A549 (cell line): Measurements from ENCODE around the gene NMT1. TPM values are rescaled to one million over a fixed set of nuclear protein-coding genes. Genes with fewer than 3 reads are reported as not detected.

Source experiments
- ATAC-seq, 2 experiments: fragments of 200-7000 bp in 1 of 2; fragments of >200 bp in 1 of 2; cut with Nextera tagmentation in 1 of 2; cut with Tn5 transposase in 1 of 2; 3 replicates each; pipeline versions ENCODE4 v1.8.0 to v1.9.1; 2018 to 2020; ENCODE audit warnings: mild to moderate bottlenecking in 1 of 2, moderate library complexity in 1 of 2
- CTCF ChIA-PET: fragments of 300-600 bp; sonication (Branson Sonifier 250); formaldehyde crosslinking; extraction: SDS; loops from one replicate; lab custom pipeline; 2021; ENCODE audit warnings: antibody characterized with exemption, inconsistent platforms; lab: Yijun Ruan, JAX
- POLR2A ChIA-PET: fragments of 350-600 bp; formaldehyde crosslinking; extraction: SDS; loops from one replicate; lab custom pipeline; 2021; ENCODE audit warnings: antibody characterized with exemption, inconsistent platforms; lab: Yijun Ruan, JAX
- DNase-seq, 2 experiments: peaks; one replicate each; pipeline versions ENCODE4 v3.0.0 to v3.0.0-alpha.2; 2011 to 2016; ENCODE audit warnings: low read depth in 1 of 2, low spot score in 1 of 2
- FAIRE-seq: peaks from 2 replicates; lab custom pipeline; 2011; peaks lifted over from hg19 to GRCh38; lab: Jason Lieb, UNC
- H3K27ac ChIP-seq, 2 experiments: fragments of >200 bp; sonication (Bioruptor Twin); formaldehyde crosslinking; 3 replicates each; pipeline ENCODE4 v1.5.1; 2016 to 2017
- H3K4me1 ChIP-seq: fragments of >200 bp; sonication (Bioruptor Twin); formaldehyde crosslinking; 3 replicates; pipeline ENCODE4 v1.6.1; 2016
- H3K4me2 ChIP-seq: fragments of >200 bp; sonication (Bioruptor Twin); formaldehyde crosslinking; 3 replicates; pipeline ENCODE4 v1.6.1; 2016
- H3K4me3 ChIP-seq: fragments of >200 bp; sonication (Bioruptor Twin); formaldehyde crosslinking; 3 replicates; pipeline ENCODE4 v1.5.1; 2016
- H3K9me3 ChIP-seq: fragments of >200 bp; sonication (Bioruptor Twin); formaldehyde crosslinking; 3 replicates; pipeline ENCODE4 v1.6.1; 2016
- CHD2 ChIP-seq: fragments of 150-350 bp; IDR thresholded peaks from 2 replicates; pipeline ENCODE4 v1.6.1; 2014; ENCODE audit warnings: low read length; ENCODE audit not compliant: partially characterized antibody
- CHD4 ChIP-seq: fragments of 200-600 bp; sonication (generic); IDR thresholded peaks from 2 replicates; pipeline ENCODE4 v1.6.1; 2016; ENCODE audit warnings: antibody characterized with exemption, mild to moderate bottlenecking, borderline replicate concordance
- CTCF ChIP-seq: fragments of >200 bp; sonication (Bioruptor Twin); formaldehyde crosslinking; IDR thresholded peaks from 3 replicates; pipeline ENCODE4 v1.5.1; 2016
- E2F6 ChIP-seq: IDR thresholded peaks from 2 replicates; pipeline ENCODE4 v1.6.1; 2012; ENCODE audit warnings: low read depth, borderline replicate concordance
- EHF ChIP-seq: fragments of 250-450 bp; sonication (Bioruptor Pico); IDR thresholded peaks from 2 replicates; pipeline ENCODE4 v1.5.0; 2020; ENCODE audit warnings: mild to moderate bottlenecking
- ELK1 ChIP-seq: fragments of 150-350 bp; IDR thresholded peaks from 2 replicates; pipeline ENCODE4 v1.6.1; 2014; ENCODE audit warnings: low read depth, mild to moderate bottlenecking, low read length
- FOSB ChIP-seq: fragments of 250-450 bp; sonication (Bioruptor Pico); IDR thresholded peaks from 2 replicates; pipeline ENCODE4 v1.5.0; 2020; ENCODE audit warnings: mild to moderate bottlenecking, moderate library complexity
- GATA3 ChIP-seq: IDR thresholded peaks from 2 replicates; pipeline ENCODE4 v1.6.1; 2012; ENCODE audit warnings: borderline replicate concordance
- HEYL ChIP-seq: fragments of 250-450 bp; sonication (Bioruptor Pico); IDR thresholded peaks from 2 replicates; pipeline ENCODE4 v1.8.0; 2021; ENCODE audit warnings: mild to moderate bottlenecking, moderate library complexity
- HMGXB4 ChIP-seq: fragments of 250-450 bp; sonication (Bioruptor Pico); IDR thresholded peaks from 2 replicates; pipeline ENCODE4 v1.5.0; 2021; ENCODE audit warnings: mild to moderate bottlenecking, moderate library complexity, borderline replicate concordance
- HOXB5 ChIP-seq: fragments of 250-450 bp; sonication (Bioruptor Pico); IDR thresholded peaks from 2 replicates; pipeline ENCODE4 v1.5.0; 2020; ENCODE audit warnings: mild to moderate bottlenecking, moderate library complexity
- JUN ChIP-seq, 2 experiments: fragments of >200 bp; sonication (Bioruptor Twin); formaldehyde crosslinking; IDR thresholded peaks; 2 replicates in 1 of 2; 3 replicates in 1 of 2; pipeline ENCODE4 v1.6.1; 2016 to 2017
- JUNB ChIP-seq: fragments of >200 bp; sonication (Bioruptor Twin); formaldehyde crosslinking; IDR thresholded peaks from 2 replicates; pipeline ENCODE4 v1.6.1; 2016
- NFE2L2 ChIP-seq: fragments of 150-350 bp; conservative IDR thresholded peaks from 2 replicates; pipeline ENCODE4 v1.6.1; 2014; ENCODE audit warnings: low read length
- NR3C1 ChIP-seq: fragments of >200 bp; sonication (Bioruptor Twin); formaldehyde crosslinking; IDR thresholded peaks from 3 replicates; pipeline ENCODE4 v1.6.1; 2017
- POLR2AphosphoS2 ChIP-seq: conservative IDR thresholded peaks from 2 replicates; pipeline ENCODE4 v1.6.1; 2012; ENCODE audit warnings: low read length, improper control_type of control experiment, inconsistent platforms
- RAD21 ChIP-seq, 2 experiments: fragments of >200 bp in 1 of 2; sonication (Bioruptor Twin) in 1 of 2; formaldehyde crosslinking in 1 of 2; IDR thresholded peaks in 1 of 2; conservative IDR thresholded peaks in 1 of 2; 2 replicates in 1 of 2; 3 replicates in 1 of 2; pipeline ENCODE4 v1.6.1; 2012 to 2018; ENCODE audit warnings: inconsistent platforms in 1 of 2
- RNF2 ChIP-seq: fragments of 200-600 bp; sonication (generic); IDR thresholded peaks from 2 replicates; pipeline ENCODE4 v1.6.1; 2016; ENCODE audit warnings: low read depth, mild to moderate bottlenecking, antibody characterized with exemption, moderate library complexity, borderline replicate concordance
- TFCP2L1 ChIP-seq: fragments of 250-450 bp; sonication (Bioruptor Pico); IDR thresholded peaks from 2 replicates; pipeline ENCODE4 v1.5.0; 2021; ENCODE audit warnings: mild to moderate bottlenecking
- TP53 ChIP-seq: fragments of 250-450 bp; sonication (Bioruptor Pico); IDR thresholded peaks from 2 replicates; pipeline ENCODE4 v1.5.0; 2021; ENCODE audit warnings: mild to moderate bottlenecking, moderate library complexity
- USF2 ChIP-seq: fragments of 450-650 bp; IDR thresholded peaks from 2 replicates; pipeline ENCODE4 v1.6.1; 2014; ENCODE audit warnings: antibody characterized with exemption
- ZC3H11A ChIP-seq: fragments of 450-650 bp; IDR thresholded peaks from 2 replicates; pipeline ENCODE4 v1.6.1; 2014; ENCODE audit warnings: antibody characterized with exemption, mild to moderate bottlenecking
- ZFP36 ChIP-seq: fragments of 450-650 bp; IDR thresholded peaks from 2 replicates; pipeline ENCODE4 v1.6.1; 2014; ENCODE audit warnings: borderline replicate concordance; ENCODE audit not compliant: partially characterized antibody
- ZNF302 ChIP-seq: fragments of 250-450 bp; sonication (Bioruptor Pico); IDR thresholded peaks from 2 replicates; pipeline ENCODE4 v1.9.0; 2021; ENCODE audit warnings: inconsistent platforms, mild to moderate bottlenecking, moderate library complexity
- ZSCAN20 ChIP-seq: fragments of 250-450 bp; sonication (Bioruptor Pico); IDR thresholded peaks from 2 replicates; pipeline ENCODE4 v1.8.0; 2022; ENCODE audit warnings: mild to moderate bottlenecking, moderate library complexity
- WGBS: methylation state at CpG from one replicate; pipeline ENCODE4 v1.1.6; 2017; ENCODE audit errors: missing lambda C conversion rate; 5-methylcytosine and 5-hydroxymethylcytosine counted together
- polyA plus RNA-seq, 4 experiments: library from polyadenylated mRNA; depleted of rRNA in 3 of 4; stranded (reverse); fragments of >200 nt; fragmentation: RNase III in 1 of 4; extraction: RNeasy Plus Mini Kit Qiagen cat#74134 plus additional on column Dnase treatment in 1 of 4; gene quantifications; 2 replicates in 3 of 4; 3 replicates in 1 of 4; pipeline ENCODE4 v1.2.3, GENCODE V29; 2011 to 2017

NMT1 gene
- polyA plus RNA-seq, 2 of the 4 experiments (the other 2 are of a cell fraction) = 82.9 to 270 TPM

- TF ChIP-seq CTCF (no peak), ELK1 (no peak), POLR2AphosphoS2 (peak; percentile 89; the same call in 1 of the 2 replicates)
Observed at GRCh38 chr17:45147581-45148182, 86.6 kb downstream of the NMT1 start (continued).

GRCh38 chr17:45148183-45149036 lies 87.3 kb downstream of the NMT1 start, which contains the start of gene HEXIM1:
HEXIM1 (plus strand) TSS chr17:45148475; CDS start chr17:45149191, 716 bp downstream.
- Histone ChIP-seq H3K4me2 (peak within 1 kb of the TSS; percentile 93), H3K4me1 (peaks cover 27% of the 10 kb centered on the region), H3K9me3 (no peaks in the 10 kb centered on the region), H3K27ac (peak within 1 kb of the TSS; percentile 97 to 98), H3K4me3 (peak within 1 kb of the TSS; percentile 74)
- ATAC-seq (peak; percentile 74 to 86), DNase-seq (peak; percentile 99 to 100), FAIRE-seq (peak; percentile 65)
- POLR2A ChIA-PET = interaction anchor here (0.6 to 7.5 kb wide), 54 partner anchors 9 to 661 kb away, joined by 3 to 404 read pairs (median 7); partner anchors contain the start of genes ACBD4, FMNL1, HEXIM2 and MAP3K14
- CTCF ChIA-PET = interaction anchor here (0.6 to 43.5 kb wide), 26 partner anchors 15 to 1698 kb away, joined by 3 to 2147 read pairs (median 5); partner anchors contain the start of genes ACBD4, FMNL1, HEXIM2 and PLCD3
- 1% methylated on average over 58 of the region's 58 CpGs for WGBS
- peak; percentile 99 for TF ChIP-seq TP53 (CRISPR knock-in tag)
- TF ChIP-seq CHD4 = no peak; the same call in 1 of the 2 replicates
- TF ChIP-seq HMGXB4 (CRISPR knock-in tag) = peak; percentile 98
- no peak for TF ChIP-seq ZNF302 (CRISPR knock-in tag)
- TF ChIP-seq ZFP36 = peak; percentile 53
- no peak for TF ChIP-seq NFE2L2
- TF ChIP-seq RAD21 (conservative IDR thresholded peaks at IDR 0.05 in 1 of 2, IDR thresholded peaks at IDR 0.05 in 1 of 2) = peak in 1 of 2 experiments; percentile 7; a peak in 1 of 5 replicates
- TF ChIP-seq EHF (CRISPR knock-in tag) = peak; percentile 95
- TF ChIP-seq JUN (IDR thresholded peaks at IDR 0.05) = peak; percentile 99 to 100
- TF ChIP-seq ZC3H11A = no peak
- TF ChIP-seq JUNB = no peak
- peak; percentile 100 for TF ChIP-seq TFCP2L1 (CRISPR knock-in tag)
- TF ChIP-seq CTCF = no peak
- TF ChIP-seq ZSCAN20 (CRISPR knock-in tag) = no peak
- TF ChIP-seq HOXB5 (CRISPR knock-in tag) = peak; percentile 92
- TF ChIP-seq E2F6 = no peak
- peak; percentile 99 for TF ChIP-seq FOSB (CRISPR knock-in tag)
- TF ChIP-seq USF2 = 0 out of 2 replicates have a peak, but pooled peaks have one; percentile 5
- no peak for TF ChIP-seq NR3C1
- no peak; the same call in 1 of the 2 replicates for TF ChIP-seq ELK1
- TF ChIP-seq GATA3 = peak; percentile 12
- TF ChIP-seq RNF2 = no peak
- TF ChIP-seq CHD2 = no peak
- no peak for TF ChIP-seq HEYL (CRISPR knock-in tag)
